Fibroblast of skin of right quadriceps (primary cell): ENCODE measurements around the gene MAN2A2.
A peak's percentile ranks its signal among the peaks of the same experiment; 100 is the strongest.

Experiments
- DNase-seq: peaks from one replicate; pipeline ENCODE4 v3.0.0-alpha.2; 2013

The MAN2A2 gene

GRCh38 chr15:90947577-90948357, 44.7 kb downstream of the MAN2A2 start:
- no peak for DNase-seq

- DNase-seq: no peak
These were observed 45.4 kb downstream of the MAN2A2 start for GRCh38 chr15:90948506-90948905.

GRCh38 chr15:90949979-90950675, 47.0 kb downstream of the MAN2A2 start:
- no peak for DNase-seq

- DNase-seq: no peak
These were observed 47.6 kb downstream of the MAN2A2 start for GRCh38 chr15:90950676-90951075.

- no peak for DNase-seq
These were observed 50.0 kb downstream of the MAN2A2 start for GRCh38 chr15:90952901-90953677.

GRCh38 chr15:90953947-90954711, 51.0 kb downstream of the MAN2A2 start:
- DNase-seq: no peak

GRCh38 chr15:90954712-90955623, 51.9 kb downstream of the MAN2A2 start, which contains the start of gene RCCD1:
Gene RCCD1 (plus strand): TSS chr15:90954884. CDS start chr15:90956735, 1,851 bp downstream.
- DNase-seq: peak; percentile 94

- DNase-seq: no peak
These were observed 52.6 kb downstream of the MAN2A2 start for GRCh38 chr15:90955624-90956273.

- peak; percentile 72 for DNase-seq
These were observed 53.4 kb downstream of the MAN2A2 start for GRCh38 chr15:90956274-90957030.

GRCh38 chr15:90957031-90957790, 54.1 kb downstream of the MAN2A2 start:
- DNase-seq: peak; percentile 49

- DNase-seq: no peak
These were observed 54.7 kb downstream of the MAN2A2 start for GRCh38 chr15:90957791-90958190.

GRCh38 chr15:90959028-90959595, 56.0 kb downstream of the MAN2A2 start:
- no peak for DNase-seq

GRCh38 chr15:90959894-90960293, 56.8 kb downstream of the MAN2A2 start:
- peak; percentile 37 for DNase-seq

- DNase-seq: no peak
These were observed 57.4 kb downstream of the MAN2A2 start for GRCh38 chr15:90960298-90961091.

- no peak for DNase-seq
These were observed 58.9 kb downstream of the MAN2A2 start for GRCh38 chr15:90962021-90962420.

- no peak for DNase-seq
These were observed 63.2 kb downstream of the MAN2A2 start for GRCh38 chr15:90966262-90966661.

GRCh38 chr15:90967206-90967605, 64.1 kb downstream of the MAN2A2 start:
- no peak for DNase-seq

- DNase-seq: no peak
These were observed 65.3 kb downstream of the MAN2A2 start for GRCh38 chr15:90968434-90968833.
